ENCODE data around the gene LAMA2. TPM values are rescaled to one million over a fixed set of nuclear protein-coding genes. Genes with fewer than 3 reads are reported as not detected.

The LAMA2 gene
- total RNA-seq, 4 donors from 2014 or later = 1.7 to 112 (median 19.6) TPM

GRCh38 chr6:129033180-129033579 lies 150.2 kb downstream of the LAMA2 start:
- Histone ChIP-seq H3K36me3 (no peaks in the 10 kb centered on the region), H3K4me3 (no peak overlapping the region), H3K27ac (peak overlapping the region in 2 of 4 donors; percentile 2 to 27), H3K9me3 (no peaks in the 10 kb centered on the region), H3K4me1 (peaks cover 0 to 3% (median 0%) of the 10 kb centered on the region in 3 donors), H3K27me3 (no peaks in the 10 kb centered on the region)
- TF ChIP-seq POLR2A (IDR thresholded peaks at IDR 0.05) (no peak), CTCF (IDR thresholded peaks at IDR 0.05) (no peak)
- intact Hi-C loops (cut with DNase I) = no loop called here
- DNase-seq = no peak
- WGBS, 2 donors = 59 to 72% methylated on average over 1 of the region's 1 CpG

- H3K9me3 ChIP-seq = no peaks in the 10 kb centered on the region
- 71 to 88% methylated on average over 2 of the region's 2 CpGs for WGBS, 2 donors
- no peak overlapping the region for H3K27ac ChIP-seq
- no peak overlapping the region for H3K4me3 ChIP-seq
- H3K27me3 ChIP-seq = no peaks in the 10 kb centered on the region
- DNase-seq = no peak
- intact Hi-C loops (cut with DNase I) = no loop called here
- no peak for TF ChIP-seq POLR2A (IDR thresholded peaks at IDR 0.05)
- TF ChIP-seq CTCF (IDR thresholded peaks at IDR 0.05) = no peak
- peaks cover 0 to 3% (median 0%) of the 10 kb centered on the region in 3 donors for H3K4me1 ChIP-seq
- no peaks in the 10 kb centered on the region for H3K36me3 ChIP-seq
These were observed 150.6 kb downstream of the LAMA2 start for GRCh38 chr6:129033581-129033980.

GRCh38 chr6:129041563-129041962 lies 158.6 kb downstream of the LAMA2 start:
- Histone ChIP-seq H3K4me3 (no peak overlapping the region), H3K27ac (no peak overlapping the region), H3K9me3 (no peaks in the 10 kb centered on the region), H3K4me1 (no peaks in the 10 kb centered on the region), H3K27me3 (no peaks in the 10 kb centered on the region), H3K36me3 (no peaks in the 10 kb centered on the region)
- no peak for DNase-seq
- TF ChIP-seq CTCF (IDR thresholded peaks at IDR 0.05) (no peak), POLR2A (IDR thresholded peaks at IDR 0.05) (no peak)
- 71% methylated on average over 2 of the region's 2 CpGs for WGBS, 2 donors
- intact Hi-C loops (cut with DNase I) = no loop called here

GRCh38 chr6:129046526-129046925 lies 163.6 kb downstream of the LAMA2 start:
- 75 to 83% methylated on average over 2 of the region's 2 CpGs for WGBS, 2 donors

GRCh38 chr6:129047834-129048233 lies 164.9 kb downstream of the LAMA2 start:
- Histone ChIP-seq H3K4me3 (no peak overlapping the region), H3K27me3 (no peaks in the 10 kb centered on the region), H3K27ac (no peak overlapping the region), H3K4me1 (no peaks in the 10 kb centered on the region), H3K9me3 (no peaks in the 10 kb centered on the region), H3K36me3 (no peaks in the 10 kb centered on the region)
- TF ChIP-seq POLR2A (IDR thresholded peaks at IDR 0.05) (no peak), CTCF (IDR thresholded peaks at IDR 0.05) (no peak)
- intact Hi-C loops (cut with DNase I) = no loop called here
- WGBS, 2 donors = 67 to 85% methylated on average over 3 of the region's 3 CpGs
- no peak for DNase-seq

More at GRCh38 chr6:129046526-129046925, 163.6 kb downstream of the LAMA2 start:
- Histone ChIP-seq H3K9me3 (no peaks in the 10 kb centered on the region), H3K4me1 (no peaks in the 10 kb centered on the region), H3K27me3 (no peaks in the 10 kb centered on the region), H3K27ac (no peak overlapping the region), H3K36me3 (no peaks in the 10 kb centered on the region), H3K4me3 (no peak overlapping the region)
- TF ChIP-seq POLR2A (IDR thresholded peaks at IDR 0.05) (no peak), CTCF (IDR thresholded peaks at IDR 0.05) (no peak)
- intact Hi-C loops (cut with DNase I) = no loop called here
- no peak for DNase-seq
